ENCODE data around the gene GGT6.

GGT6 gene

DNA sequence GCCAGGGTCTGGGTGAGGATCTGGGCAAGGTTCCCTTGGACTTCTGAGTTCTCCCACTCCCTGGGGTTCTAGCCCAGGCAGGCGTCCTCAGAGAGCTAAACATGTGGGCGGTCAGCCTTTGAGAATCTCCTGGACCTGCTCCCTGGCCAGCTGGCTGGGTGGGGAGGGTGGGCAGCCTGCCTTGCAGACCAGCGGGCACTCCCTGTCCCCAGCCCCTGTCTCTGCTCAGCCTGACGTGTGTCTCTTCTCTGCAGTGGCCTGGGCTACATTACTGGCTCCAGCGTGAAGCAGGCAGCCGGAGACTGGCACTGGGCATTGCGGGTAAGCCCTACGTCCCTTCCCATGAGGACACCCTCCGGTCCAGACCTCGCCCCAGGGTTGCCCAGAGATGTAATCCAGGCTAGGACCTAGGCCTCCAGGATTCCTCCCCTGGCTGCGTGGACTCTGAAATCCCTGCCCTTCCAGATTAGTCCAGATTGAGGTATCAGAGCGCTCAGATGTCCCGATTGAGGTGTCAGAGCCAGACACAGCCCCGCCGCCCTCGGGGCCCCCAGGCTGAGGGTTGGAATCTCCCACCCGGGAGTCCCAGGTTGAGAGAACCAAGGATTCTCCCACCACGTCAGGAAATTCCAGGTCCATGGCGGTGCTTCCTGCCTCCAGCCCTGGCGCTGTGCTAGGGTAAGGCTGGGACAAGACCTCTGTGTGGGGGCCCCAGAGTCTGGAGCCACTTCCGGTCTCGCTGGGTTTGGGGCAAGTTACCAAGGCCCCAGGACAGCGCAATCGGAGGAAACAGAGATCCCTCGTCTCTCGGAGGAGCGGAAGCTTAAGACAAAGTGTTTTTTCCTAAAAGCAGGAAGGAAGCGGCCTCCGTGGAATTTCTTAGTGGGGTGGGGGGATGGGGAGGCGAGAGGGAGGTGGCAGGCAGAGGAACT, 29.3 kb downstream of the GGT6 start:
- FAIRE-seq (no peak), DNase-seq (ENCODE audit: insufficient read length, low spot score) (no peak)

DNA sequence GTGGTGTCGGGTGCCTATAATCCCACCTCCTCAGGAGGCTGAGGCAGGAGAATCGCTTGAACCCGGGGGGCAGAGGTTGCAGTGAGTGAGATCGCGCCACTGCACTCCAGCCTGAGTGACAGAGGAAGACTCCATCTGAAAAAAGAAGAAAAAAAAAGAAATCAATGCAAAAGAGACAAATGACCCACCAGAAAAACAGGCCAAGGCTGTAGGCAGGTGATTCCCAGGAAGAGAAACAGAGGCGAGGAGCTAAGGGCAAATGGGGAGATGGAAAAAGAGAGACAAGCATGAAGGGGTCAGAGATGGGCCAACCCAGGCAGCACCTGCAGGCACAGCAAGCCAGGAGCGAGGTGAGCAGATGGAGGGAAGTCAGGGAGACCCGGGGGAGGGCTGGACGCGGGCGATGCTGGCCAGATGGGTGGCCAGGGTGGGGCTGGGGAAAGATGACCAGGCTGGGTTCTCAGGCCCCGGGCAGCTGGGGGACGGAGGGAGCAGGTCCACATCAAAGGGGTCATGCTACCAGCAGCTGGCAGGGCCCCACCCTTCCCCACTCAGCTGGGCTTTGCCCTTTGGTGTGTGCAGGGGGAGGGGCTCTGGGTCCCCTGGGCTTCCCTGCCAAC, 30.7 kb downstream of the GGT6 start:
- no peak for FAIRE-seq
- DNase-seq (ENCODE audit: insufficient read length, low spot score): no peak

DNA sequence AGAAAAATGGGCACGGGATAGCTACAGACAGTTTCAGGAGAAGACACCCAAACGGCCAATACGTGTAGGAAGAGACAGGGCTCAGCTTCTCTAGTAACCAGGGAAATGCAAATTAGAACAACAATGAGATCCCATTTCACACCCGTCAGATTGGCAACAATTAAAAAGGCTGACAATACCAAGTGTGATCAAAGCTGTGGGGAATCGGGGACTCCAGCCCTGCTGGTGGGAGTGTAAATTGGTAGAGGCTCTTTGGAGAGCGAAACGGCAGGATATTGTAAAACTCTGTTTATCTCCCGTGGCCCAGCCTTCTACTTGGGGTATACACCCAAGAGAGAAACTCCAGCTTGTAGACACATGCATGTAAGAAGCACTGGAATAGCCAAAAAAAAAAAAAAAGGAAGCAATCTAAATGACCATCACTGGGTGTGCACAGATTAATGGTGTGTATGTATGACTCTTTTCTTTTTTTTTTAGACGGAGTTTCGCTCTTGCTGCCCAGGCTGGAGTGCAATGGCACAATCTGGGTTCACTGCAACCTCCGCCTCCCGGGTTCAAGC, 32.7 kb downstream of the GGT6 start:
- no peak for FAIRE-seq
- no peak for DNase-seq (ENCODE audit: insufficient read length, low spot score)

- DNase-seq (ENCODE audit: insufficient read length, low spot score) (no peak), FAIRE-seq (no peak)
These were observed 33.2 kb downstream of the GGT6 start for GRCh38 chr17:4527134-4527533.

DNA sequence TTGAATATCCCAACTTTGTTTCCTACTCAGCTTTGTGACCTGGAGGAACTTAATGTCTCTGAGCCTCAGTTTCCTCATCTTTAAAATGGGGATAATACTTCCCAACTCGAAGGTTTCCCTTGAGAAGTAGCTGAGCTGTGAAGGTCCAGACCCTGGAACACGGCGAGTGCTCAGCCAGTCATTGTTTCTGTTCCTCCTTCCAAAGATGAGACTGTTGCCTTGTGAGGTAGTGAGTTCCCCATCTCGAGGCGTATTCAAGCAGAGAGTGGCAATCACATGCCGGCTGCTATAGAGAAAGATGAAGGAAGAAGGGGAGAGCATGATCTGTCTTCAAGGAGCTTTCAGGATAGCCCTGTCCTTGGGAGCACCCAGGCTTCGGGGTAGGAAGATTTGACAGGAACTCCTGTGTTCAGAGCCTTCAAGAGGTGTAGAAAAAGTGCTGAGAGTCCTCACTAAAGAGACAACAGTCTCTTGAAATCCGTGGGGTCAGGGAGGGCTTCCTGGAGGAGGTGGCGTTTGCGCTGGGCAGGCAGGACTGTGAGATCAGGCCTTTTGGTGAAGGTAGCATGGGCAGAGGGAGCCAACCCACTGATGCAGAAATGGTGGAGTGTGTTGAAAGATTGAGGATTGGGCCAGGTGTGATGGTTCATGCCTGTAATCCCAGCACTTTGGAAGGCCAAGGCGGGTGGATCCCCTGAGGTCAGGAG, 34.5 kb downstream of the GGT6 start:
- no peak for FAIRE-seq

DNA sequence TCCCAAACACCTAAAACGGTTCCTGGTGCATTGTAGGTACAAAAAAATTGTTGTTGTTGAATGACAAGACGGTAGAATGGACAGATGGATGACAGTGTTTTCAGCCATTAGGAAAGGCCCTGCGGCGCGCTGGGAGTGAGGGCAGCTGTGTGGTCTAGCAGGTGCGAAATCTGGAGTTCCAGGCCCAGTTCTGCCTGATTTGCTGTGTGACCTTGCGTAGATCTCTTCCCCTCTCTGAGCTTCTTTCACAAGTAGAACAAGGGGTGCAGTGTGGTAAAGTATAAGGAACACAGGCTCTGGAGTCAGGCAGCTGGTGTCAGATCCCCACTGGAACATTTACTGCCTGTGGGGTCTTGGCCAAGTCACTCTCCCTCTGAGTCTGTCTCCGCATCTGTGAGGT, 36.4 kb downstream of the GGT6 start:
- DNase-seq (ENCODE audit: insufficient read length, low spot score): no peak
- FAIRE-seq: no peak

More for the DNA sequence above, 34.5 kb downstream of the GGT6 start:
- no peak for DNase-seq (ENCODE audit: insufficient read length, low spot score)

DNA sequence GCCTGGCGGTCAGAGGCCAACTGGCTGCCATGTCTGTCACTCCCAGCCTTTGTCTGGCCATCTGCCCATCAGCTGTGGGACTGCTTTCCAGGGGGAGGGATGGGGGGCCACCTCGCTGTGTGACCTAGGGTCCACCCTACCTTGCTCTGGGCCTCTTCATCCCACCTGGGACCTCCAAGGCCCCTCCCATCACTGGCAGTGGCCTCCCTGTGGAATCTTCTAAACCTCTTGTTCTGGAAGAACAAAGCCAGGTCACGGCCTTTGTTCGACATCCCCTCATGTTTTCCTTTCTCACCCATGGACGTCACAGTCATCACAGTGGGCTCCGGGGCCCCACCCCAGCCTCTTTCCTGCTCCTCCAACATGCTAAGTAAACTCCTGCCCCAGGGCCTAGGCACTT, 37.7 kb downstream of the GGT6 start:
- no peak for FAIRE-seq
- DNase-seq (ENCODE audit: insufficient read length, low spot score): no peak

DNA sequence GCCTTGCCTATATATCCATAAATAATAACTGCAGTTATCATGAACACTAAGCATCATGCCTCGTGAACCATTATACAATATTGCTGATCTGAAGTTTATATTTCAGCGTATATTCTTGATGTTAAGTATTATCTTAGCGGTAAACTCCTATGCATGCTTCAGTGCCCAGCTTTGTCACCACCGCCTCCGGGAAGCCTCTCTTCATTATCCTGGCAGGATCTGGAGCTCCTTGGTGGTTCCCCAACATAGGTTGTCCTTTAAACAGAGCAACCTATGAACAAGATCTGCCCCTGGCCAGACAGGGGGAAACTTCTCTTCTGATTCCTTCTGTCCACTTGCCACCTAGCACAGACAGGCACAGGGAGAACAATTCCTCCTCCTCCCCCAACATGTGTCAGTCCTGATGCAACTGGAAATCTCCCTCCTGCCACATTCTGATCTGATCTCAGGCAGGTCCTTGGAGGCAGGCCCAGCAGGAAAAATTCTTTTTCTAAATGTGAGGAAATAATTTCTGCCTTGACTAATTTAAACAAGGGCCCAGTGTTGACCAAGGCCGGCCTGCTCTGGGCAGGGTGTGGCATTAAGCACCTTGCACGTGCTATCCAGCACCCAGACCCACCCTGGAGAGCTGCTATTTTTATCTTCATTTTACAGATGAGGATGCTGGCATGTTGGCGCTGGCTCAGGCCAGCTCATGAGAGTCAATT, 39.3 kb downstream of the GGT6 start:
- DNase-seq (ENCODE audit: insufficient read length, low spot score) (no peak), FAIRE-seq (no peak)

GRCh38 chr17:4520060-4520893, 40.1 kb downstream of the GGT6 start:
- DNase-seq (ENCODE audit: insufficient read length, low spot score): no peak
- no peak for FAIRE-seq

- no peak for DNase-seq (ENCODE audit: insufficient read length, low spot score)
These were observed 41.0 kb downstream of the GGT6 start for GRCh38 chr17:4519361-4519788.

DNA sequence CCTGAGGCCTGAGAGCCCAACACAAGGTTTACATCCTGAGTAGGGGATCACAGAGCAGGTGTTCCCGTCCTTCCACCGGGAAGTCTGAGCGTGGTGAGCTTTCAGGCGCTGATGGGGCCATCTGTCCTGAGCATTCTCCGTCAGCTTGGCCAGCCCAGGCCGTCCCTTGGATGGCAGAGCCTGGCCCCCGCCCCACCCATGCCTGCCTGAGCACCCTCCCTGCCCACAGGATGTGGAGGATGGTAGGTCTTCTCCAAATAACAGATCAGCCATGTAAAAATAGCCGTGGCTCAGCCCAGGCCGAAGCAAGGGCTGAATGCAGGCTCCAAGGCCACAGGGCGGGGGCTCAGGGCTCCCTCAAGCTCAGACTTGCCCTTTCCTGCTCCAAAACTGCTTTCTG, 41.5 kb downstream of the GGT6 start:
- DNase-seq (ENCODE audit: insufficient read length, low spot score) (no peak), FAIRE-seq (no peak)

More at GRCh38 chr17:4519361-4519788, 41.0 kb downstream of the GGT6 start:
- FAIRE-seq: no peak

- no peak for DNase-seq (ENCODE audit: insufficient read length, low spot score)
- FAIRE-seq: no peak
These were observed 43.6 kb downstream of the GGT6 start for GRCh38 chr17:4516735-4517134.

GRCh38 chr17:4515501-4515900, 44.9 kb downstream of the GGT6 start:
- DNase-seq (ENCODE audit: insufficient read length, low spot score) (no peak), FAIRE-seq (no peak)

DNA sequence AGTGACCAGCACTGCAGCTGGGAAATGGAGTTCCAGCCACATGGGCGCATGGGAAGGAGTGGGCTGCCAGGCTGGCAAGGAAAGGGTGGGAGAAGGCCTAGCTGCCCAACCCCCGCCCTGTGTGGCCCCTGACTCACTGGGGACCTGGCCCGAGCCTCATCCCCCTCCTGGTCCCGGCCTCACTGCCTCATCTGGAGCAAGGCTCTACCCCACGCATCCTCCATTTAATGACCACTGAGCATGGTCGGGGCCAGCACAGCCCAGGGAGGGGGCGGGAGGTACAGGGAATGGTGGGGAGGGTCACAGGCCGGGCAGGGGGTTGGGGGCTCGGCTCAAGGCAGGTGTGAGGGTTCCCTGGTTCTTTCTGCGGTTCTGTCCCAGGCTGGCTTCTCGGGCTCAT, 45.6 kb downstream of the GGT6 start:
- FAIRE-seq (no peak), DNase-seq (ENCODE audit: insufficient read length, low spot score) (no peak)

- DNase-seq (ENCODE audit: insufficient read length, low spot score) (no peak), FAIRE-seq (no peak)
These were observed 46.2 kb downstream of the GGT6 start for GRCh38 chr17:4514206-4514605.

DNA sequence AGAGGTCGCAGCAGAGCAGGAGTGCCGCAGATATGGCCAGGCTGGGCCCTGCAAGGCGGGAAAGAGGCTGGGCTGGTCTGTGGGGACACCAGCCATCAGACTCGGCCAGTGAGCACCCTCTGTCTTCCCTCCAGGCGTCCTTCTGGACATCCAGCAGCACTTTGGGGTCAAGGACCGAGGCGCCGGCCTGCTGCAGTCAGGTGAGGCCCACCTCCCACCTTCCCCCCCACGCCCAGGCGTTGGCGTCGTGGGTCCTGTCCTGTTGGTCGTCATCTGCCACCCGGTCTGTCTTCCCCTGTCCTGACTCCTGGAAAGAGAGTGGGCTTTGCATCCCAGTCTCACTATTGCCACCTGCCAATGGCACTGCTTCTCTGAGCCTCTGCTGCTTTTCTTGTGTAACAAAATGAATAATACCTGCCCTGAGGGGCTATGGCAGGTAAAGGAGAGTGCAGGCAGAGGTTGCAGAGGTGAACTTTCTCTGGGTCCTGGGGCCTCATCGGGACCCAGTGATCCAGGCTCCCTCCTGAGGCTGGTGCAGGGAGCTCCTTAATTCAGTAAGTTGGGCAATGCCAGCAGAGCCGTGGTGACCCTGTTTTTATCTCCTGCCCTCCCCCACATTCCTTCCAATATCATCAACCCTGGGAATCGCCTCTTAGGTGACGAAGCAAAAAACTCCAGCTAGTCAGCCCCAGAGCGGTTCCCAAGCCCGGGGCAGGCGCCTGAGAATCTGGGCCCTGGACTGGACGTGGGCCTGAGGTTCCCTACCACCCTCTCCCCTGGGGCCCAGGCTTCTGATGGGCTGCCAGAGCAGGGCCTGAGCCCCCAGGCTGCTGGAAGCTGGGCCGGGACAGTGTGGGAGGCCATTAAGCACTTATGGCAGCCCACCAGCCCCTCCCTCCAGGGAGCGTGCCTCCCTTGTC, 47.0 kb downstream of the GGT6 start:
- DNase-seq (ENCODE audit: insufficient read length, low spot score) (no peak), FAIRE-seq (no peak)

DNA sequence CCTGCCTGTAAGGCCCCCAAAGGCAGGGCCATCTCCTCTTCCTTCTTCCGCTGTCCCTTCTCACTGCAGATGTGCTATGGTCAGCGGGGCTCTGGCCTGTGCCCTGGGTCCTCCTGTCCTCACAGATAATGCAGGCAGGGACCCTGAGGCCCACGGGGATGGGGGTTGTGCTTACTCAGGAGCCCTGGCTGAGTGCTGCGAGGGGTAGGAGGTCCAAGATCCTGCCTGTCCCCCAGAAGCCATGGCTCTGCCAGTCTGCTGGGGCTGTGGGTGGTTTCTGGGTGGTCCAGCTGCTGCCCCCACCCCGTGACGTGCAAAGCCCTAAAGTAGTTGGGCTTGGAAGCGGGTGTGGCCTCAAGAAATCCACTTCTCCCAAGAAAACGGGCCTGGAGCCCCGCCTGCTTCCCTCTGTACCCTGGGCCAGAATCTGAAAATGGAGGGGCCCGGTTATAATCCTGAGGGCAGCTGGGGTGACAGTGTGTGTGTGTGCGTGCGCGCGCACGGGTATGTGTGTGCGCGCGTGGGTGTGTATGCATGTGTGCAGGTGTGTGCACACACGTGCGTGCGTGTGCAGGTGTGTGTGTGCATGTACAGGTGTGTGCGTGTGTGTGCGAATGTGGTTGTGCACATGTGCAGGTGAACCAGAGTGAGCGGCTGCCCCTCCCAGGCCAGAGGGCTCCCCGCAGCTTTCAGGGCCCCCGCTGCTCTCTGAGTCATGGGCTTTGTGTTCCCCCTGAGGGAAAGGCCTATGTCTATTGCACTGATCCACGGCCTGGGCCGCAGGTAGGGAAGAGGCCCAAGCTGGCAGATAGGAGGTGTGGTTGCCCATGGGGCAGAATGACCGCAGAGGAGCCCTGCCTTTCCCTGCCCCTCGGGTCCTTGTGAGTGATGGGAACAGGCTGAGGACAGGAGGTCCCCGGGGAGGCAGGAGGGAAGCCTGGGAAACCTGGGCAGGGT, 47.9 kb downstream of the GGT6 start:
- FAIRE-seq (no peak), DNase-seq (ENCODE audit: insufficient read length, low spot score) (no peak)
